CD14-positive monocyte (primary cell): ENCODE data around the gene CNTNAP2. TPM values are rescaled to one million over a fixed set of nuclear protein-coding genes. Genes with fewer than 3 reads are reported as not detected.

Source experiments
- DNase-seq, 3 donors: peaks; one replicate each; pipeline ENCODE4 v3.0.0-alpha.2; 2011 to 2022
- H2AFZ ChIP-seq: 2 replicates; pipeline ENCODE4 v1.6.0; 2012; ENCODE audit warnings: mild to moderate bottlenecking, low read depth, low read length, inconsistent platforms; ENCODE audit not compliant: insufficient read depth, poor library complexity, severe bottlenecking
- H3K27ac ChIP-seq, 2 donors: 1 replicate in 1 of 2; 2 replicates in 1 of 2; pipeline ENCODE4 v1.5.1; 2012 to 2013; ENCODE audit warnings: low read length in 2 of 2, control low read depth in 1 of 2, inconsistent platforms in 1 of 2, low read depth in 1 of 2, mild to moderate bottlenecking in 1 of 2
- H3K27me3 ChIP-seq, 2 donors: one replicate each; pipeline versions ENCODE4 v1.6.0 to v1.6.1; 2011 to 2013; ENCODE audit warnings: low read length in 2 of 2; ENCODE audit not compliant: control insufficient read depth in 2 of 2, insufficient read depth in 2 of 2
- H3K36me3 ChIP-seq, 2 donors: replicated peaks in 1 of 2; 1 replicate in 1 of 2; 2 replicates in 1 of 2; pipeline versions ENCODE4 v1.5.1 to v1.6.1; 2012 to 2013; ENCODE audit warnings: low read length in 2 of 2, control low read depth in 1 of 2, inconsistent platforms in 1 of 2, mild to moderate bottlenecking in 1 of 2; ENCODE audit not compliant: insufficient read depth in 2 of 2, control insufficient read depth in 1 of 2
- H3K4me1 ChIP-seq, 2 donors: 1 replicate in 1 of 2; 2 replicates in 1 of 2; pipeline versions ENCODE4 v1.5.1 to v1.6.1; 2012 to 2013; ENCODE audit warnings: low read length in 2 of 2, control low read depth in 1 of 2, inconsistent platforms in 1 of 2, mild to moderate bottlenecking in 1 of 2, moderate library complexity in 1 of 2; ENCODE audit not compliant: insufficient read depth in 2 of 2, control insufficient read depth in 1 of 2
- H3K4me2 ChIP-seq: replicated peaks from 2 replicates; pipeline ENCODE3; 2012; ENCODE audit warnings: low read length, moderate library complexity, mild to moderate bottlenecking; ENCODE audit not compliant: poor library complexity, severe bottlenecking; ENCODE audit errors: extremely low read depth
- H3K4me3 ChIP-seq, 3 experiments: fragments of 200-600 bp in 1 of 3; sonication (generic) in 1 of 3; replicated peaks in 1 of 3; 1 replicate in 2 of 3; 2 replicates in 1 of 3; pipeline ENCODE4 v1.5.1; 2011 to 2013; ENCODE audit warnings: low read length in 3 of 3, mild to moderate bottlenecking in 3 of 3, control low read depth in 2 of 3, low read depth in 2 of 3, inconsistent platforms in 1 of 3, moderate library complexity in 1 of 3
- H3K79me2 ChIP-seq: 2 replicates; pipeline ENCODE4 v1.6.0; 2012; ENCODE audit warnings: mild to moderate bottlenecking, control low read depth, inconsistent platforms, low read length, moderate library complexity; ENCODE audit not compliant: insufficient read depth
- H3K9ac ChIP-seq: 2 replicates; pipeline ENCODE4 v1.6.0; 2017; ENCODE audit warnings: low read length, mild to moderate bottlenecking; ENCODE audit not compliant: insufficient read depth, poor library complexity, severe bottlenecking
- H3K9me3 ChIP-seq, 2 donors: replicated peaks in 1 of 2; 1 replicate in 1 of 2; 2 replicates in 1 of 2; pipeline versions ENCODE4 v1.5.1 to v1.6.1; 2012 to 2013; ENCODE audit warnings: low read length in 2 of 2, control low read depth in 1 of 2; ENCODE audit not compliant: control insufficient read depth in 1 of 2, insufficient read depth in 1 of 2
- H4K20me1 ChIP-seq: 2 replicates; pipeline ENCODE4 v1.6.0; 2012; ENCODE audit warnings: mild to moderate bottlenecking, low read length, control low read depth, moderate library complexity; ENCODE audit not compliant: insufficient read depth
- H3K27ac Mint-ChIP-seq, 7 donors: one replicate each; pipeline ENCODE4 v1.8.0; 2020; ENCODE audit warnings: mild to moderate bottlenecking in 7 of 7, mixed read lengths in 7 of 7, moderate library complexity in 6 of 7, inconsistent platforms in 2 of 7
- H3K27me3 Mint-ChIP-seq, 3 donors: one replicate each; pipeline ENCODE4 v1.8.0; 2021 to 2022; ENCODE audit warnings: low read depth in 3 of 3, mild to moderate bottlenecking in 3 of 3, mixed read lengths in 3 of 3, moderate library complexity in 3 of 3, inconsistent platforms in 1 of 3
- H3K36me3 Mint-ChIP-seq, 2 donors: one replicate each; pipeline ENCODE4 v1.8.0; 2020; ENCODE audit warnings: mixed read lengths in 2 of 2, inconsistent platforms in 1 of 2, mild to moderate bottlenecking in 1 of 2
- H3K4me1 Mint-ChIP-seq: one replicate; pipeline ENCODE4 v1.8.0; 2020; ENCODE audit warnings: mild to moderate bottlenecking, mixed read lengths
- H3K4me3 Mint-ChIP-seq, 2 donors: one replicate each; pipeline ENCODE4 v1.8.0; 2020; ENCODE audit warnings: mild to moderate bottlenecking in 2 of 2, mixed read lengths in 2 of 2, moderate library complexity in 1 of 2
- H3K9me3 Mint-ChIP-seq, 7 donors: one replicate each; pipeline ENCODE4 v1.8.0; 2020 to 2022; ENCODE audit warnings: mixed read lengths in 7 of 7, mild to moderate bottlenecking in 6 of 7, moderate library complexity in 6 of 7, inconsistent platforms in 2 of 7
- CTCF ChIP-seq: fragments of 200-600 bp; IDR thresholded peaks from one replicate; pipeline ENCODE4 v1.8.0; 2022; ENCODE audit warnings: antibody characterized with exemption, mild to moderate bottlenecking
- WGBS: methylation state at CpG from one replicate; pipeline ENCODE4 v1.1.5; 2013; ENCODE audit warnings: missing lambda C conversion rate; ENCODE audit not compliant: insufficient coverage; 5-methylcytosine and 5-hydroxymethylcytosine counted together
- intact Hi-C, 2 donors: fragments of 100-400 bp; cut with micrococcal nuclease; formaldehyde crosslinking; loops; one replicate each; pipeline versions ENCODE4 v1.15.0 to v1.15.1; 2023
- polyA plus RNA-seq, 3 donors: library from polyadenylated mRNA; depleted of rRNA in 1 of 3; unstranded in 2 of 3; stranded (reverse) in 1 of 3; fragments of 300-500 nt in 2 of 3; fragments of >200 nt in 1 of 3; fragmentation: Illumina TruSeq in 2 of 3; gene quantifications; 1 replicate in 2 of 3; 2 replicates in 1 of 3; pipeline ENCODE4 v1.2.3, GENCODE V29; 2012 to 2021

The CNTNAP2 gene
- polyA plus RNA-seq, 3 donors: 0.01 TPM; not detected in 2

- H3K27me3 Mint-ChIP-seq: no peaks in the 10 kb centered on the region
- no peak overlapping the region for H3K4me3 ChIP-seq
- H2AFZ ChIP-seq: no peak overlapping the region
- no peaks in the 10 kb centered on the region for H3K79me2 ChIP-seq
- H3K9me3 ChIP-seq: peaks cover 0 to 5% of the 10 kb centered on the region in 2 donors
- H3K27me3 ChIP-seq: no peaks in the 10 kb centered on the region
- H3K4me1 Mint-ChIP-seq: no peaks in the 10 kb centered on the region
- no peak for DNase-seq
- no peak for TF ChIP-seq CTCF
- H3K27ac Mint-ChIP-seq: no peak overlapping the region
- H3K9me3 Mint-ChIP-seq: peaks cover 0 to 9% (median 5%) of the 10 kb centered on the region in 7 donors
- 88% methylated on average over 2 of the region's 6 CpGs for WGBS
- no peaks in the 10 kb centered on the region for H3K36me3 Mint-ChIP-seq
- H3K4me2 ChIP-seq: no peak overlapping the region
- H3K4me3 Mint-ChIP-seq: no peak overlapping the region
- H3K36me3 ChIP-seq: no peaks in the 10 kb centered on the region
- H3K4me1 ChIP-seq: no peaks in the 10 kb centered on the region
- H3K9ac ChIP-seq: no peak overlapping the region
- no peaks in the 10 kb centered on the region for H4K20me1 ChIP-seq
- H3K27ac ChIP-seq: no peak overlapping the region
- intact Hi-C loops: no loop called here
These were observed 1430.8 kb downstream of the CNTNAP2 start for GRCh38 chr7:147547252-147547897.

- no peak overlapping the region for H3K27ac Mint-ChIP-seq
- Histone ChIP-seq H3K4me3 (no peak overlapping the region), H3K4me1 (no peaks in the 10 kb centered on the region), H3K9ac (no peak overlapping the region), H3K36me3 (no peaks in the 10 kb centered on the region), H4K20me1 (no peaks in the 10 kb centered on the region), H3K27me3 (no peaks in the 10 kb centered on the region), H2AFZ (no peak overlapping the region), H3K79me2 (no peaks in the 10 kb centered on the region), H3K4me2 (no peak overlapping the region), H3K9me3 (peaks cover 0 to 7% of the 10 kb centered on the region in 2 donors), H3K27ac (no peak overlapping the region)
- no peaks in the 10 kb centered on the region for H3K27me3 Mint-ChIP-seq
- no peaks in the 10 kb centered on the region for H3K4me1 Mint-ChIP-seq
- DNase-seq: no peak
- intact Hi-C loops: no loop called here
- H3K36me3 Mint-ChIP-seq: no peaks in the 10 kb centered on the region
- peaks cover 2 to 15% (median 8%) of the 10 kb centered on the region in 7 donors for H3K9me3 Mint-ChIP-seq
- H3K4me3 Mint-ChIP-seq: no peak overlapping the region
- no peak for TF ChIP-seq CTCF
These were observed 1439.7 kb downstream of the CNTNAP2 start for GRCh38 chr7:147556317-147556716.
